DMS53 treated with DMSO at 0.1 percent for 48 hours (cell line): Measurements from ENCODE around the gene GADL1.

Experiments used
- DNase-seq: peaks from one replicate; lab custom pipeline; 2025; ENCODE audit not compliant: unreplicated experiment; lab: John Stamatoyannopoulos, UW

GADL1 gene

GRCh38 chr3:30894521-30895251 is at the start of gene GADL1:
TSS of gene GADL1 (minus strand) at chr3:30894661. CDS start at chr3:30894614, 47 bp downstream.
- no peak for DNase-seq

- DNase-seq = no peak
Measured at GRCh38 chr3:30944124-30944523, 49.7 kb upstream of the GADL1 start.

GRCh38 chr3:30943206-30943605 is 48.7 kb upstream of the GADL1 start:
- no peak for DNase-seq

GRCh38 chr3:30941342-30941741 is 46.9 kb upstream of the GADL1 start:
- DNase-seq = no peak

GRCh38 chr3:30940740-30941139 is 46.3 kb upstream of the GADL1 start:
- DNase-seq = no peak

GRCh38 chr3:30934208-30934550 is 39.7 kb upstream of the GADL1 start:
- DNase-seq = peak; percentile 0

GRCh38 chr3:30933478-30934207 is 39.2 kb upstream of the GADL1 start:
- DNase-seq = no peak

- no peak for DNase-seq
Measured at GRCh38 chr3:30932513-30933098, 38.1 kb upstream of the GADL1 start.

- no peak for DNase-seq
Measured at GRCh38 chr3:30924763-30925162, 30.3 kb upstream of the GADL1 start.

- DNase-seq = no peak
Measured at GRCh38 chr3:30919564-30919963, 25.1 kb upstream of the GADL1 start.

GRCh38 chr3:30918761-30919160 is 24.3 kb upstream of the GADL1 start:
- no peak for DNase-seq

- no peak for DNase-seq
Measured at GRCh38 chr3:30915782-30916181, 21.3 kb upstream of the GADL1 start.

GRCh38 chr3:30914696-30915095 is 20.2 kb upstream of the GADL1 start:
- no peak for DNase-seq

- no peak for DNase-seq
Measured at GRCh38 chr3:30913176-30913575, 18.7 kb upstream of the GADL1 start.

- DNase-seq = no peak
Measured at GRCh38 chr3:30912301-30912700, 17.8 kb upstream of the GADL1 start.

GRCh38 chr3:30908456-30909037 is 14.1 kb upstream of the GADL1 start:
- DNase-seq = no peak

GRCh38 chr3:30904996-30905395 is 10.5 kb upstream of the GADL1 start:
- no peak for DNase-seq

GRCh38 chr3:30895329-30895728 is 868 bp upstream of the GADL1 start:
- no peak for DNase-seq

- no peak for DNase-seq
Measured at GRCh38 chr3:30893678-30894325, 659 bp downstream of the GADL1 start.

GRCh38 chr3:30890907-30891306 is 3.6 kb downstream of the GADL1 start:
- no peak for DNase-seq

- DNase-seq = no peak
Measured at GRCh38 chr3:30886888-30887287, 7.6 kb downstream of the GADL1 start.
